Measurements from ENCODE around the gene HOXD3.

The HOXD3 gene

GRCh38 chr2:176149481-176149938, 7.6 kb upstream of the HOXD3 start:
- DNase-seq (ENCODE audit: low read depth): no peak

DNA sequence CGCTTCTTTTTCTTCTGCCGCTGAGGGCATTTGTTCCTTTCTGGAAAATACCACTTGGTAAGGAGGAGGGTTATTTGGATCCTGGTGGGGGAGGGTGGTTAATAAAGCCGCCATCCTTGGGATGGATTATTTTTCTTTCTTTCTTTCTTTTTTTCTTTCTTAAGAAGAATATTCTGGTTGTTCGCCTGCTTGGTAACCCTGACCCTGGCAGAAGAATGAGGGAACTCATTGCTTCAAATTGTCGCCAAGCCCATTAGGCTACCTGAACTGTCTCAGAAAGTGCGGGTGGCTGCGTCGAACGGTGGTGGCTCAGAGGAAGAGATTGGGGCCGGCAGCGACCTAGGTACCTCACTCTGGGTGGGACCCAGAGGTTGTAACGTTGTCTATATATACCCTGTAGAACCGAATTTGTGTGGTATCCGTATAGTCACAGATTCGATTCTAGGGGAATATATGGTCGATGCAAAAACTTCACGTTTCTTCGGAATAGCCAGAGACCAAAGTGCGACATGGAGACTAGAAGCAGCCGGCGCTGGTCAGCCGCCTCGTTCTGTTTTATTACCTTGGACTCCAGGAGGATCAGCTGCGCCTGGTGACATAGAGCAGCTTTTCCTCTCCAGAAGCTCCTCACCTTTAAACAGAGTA, 7.0 kb upstream of the HOXD3 start:
- no peak for DNase-seq (ENCODE audit: low read depth)

GRCh38 chr2:176150584-176151441, 6.3 kb upstream of the HOXD3 start:
- no peak for DNase-seq (ENCODE audit: low read depth)

DNA sequence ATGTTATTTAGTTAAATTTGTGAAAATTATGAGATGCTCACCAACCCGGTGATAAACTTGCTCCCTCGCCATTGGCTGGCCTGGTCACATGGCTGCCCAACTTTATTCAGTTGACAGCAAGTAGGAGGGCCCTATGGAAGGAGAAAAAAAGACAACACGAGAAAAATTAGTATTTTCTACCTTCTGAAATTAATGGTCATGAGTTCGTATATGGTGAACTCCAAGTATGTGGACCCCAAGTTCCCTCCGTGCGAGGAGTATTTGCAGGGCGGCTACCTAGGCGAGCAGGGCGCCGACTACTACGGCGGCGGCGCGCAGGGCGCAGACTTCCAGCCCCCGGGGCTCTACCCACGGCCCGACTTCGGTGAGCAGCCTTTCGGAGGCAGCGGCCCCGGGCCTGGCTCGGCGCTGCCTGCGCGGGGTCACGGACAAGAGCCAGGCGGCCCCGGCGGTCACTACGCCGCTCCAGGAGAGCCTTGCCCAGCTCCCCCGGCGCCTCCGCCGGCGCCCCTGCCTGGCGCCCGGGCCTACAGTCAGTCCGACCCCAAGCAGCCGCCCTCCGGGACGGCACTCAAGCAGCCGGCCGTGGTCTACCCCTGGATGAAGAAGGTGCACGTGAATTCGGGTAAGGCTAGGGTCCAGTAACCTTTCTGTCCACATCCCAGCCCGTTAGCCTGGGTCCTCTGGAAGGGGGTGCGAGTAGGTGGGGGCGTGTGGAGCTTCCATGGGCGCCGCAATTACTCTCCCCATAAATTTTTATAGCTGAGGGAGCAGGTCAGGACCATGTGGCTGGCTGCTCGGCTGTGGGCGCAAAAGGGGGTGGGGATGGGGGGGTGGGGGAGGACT, 5.4 kb upstream of the HOXD3 start, which contains the start of gene HOXD4:
TSS of gene HOXD4 (plus strand) at position 109 of the 846 bp plus-strand sequence. CDS start at position 193, 84 bp downstream.
- no peak for DNase-seq (ENCODE audit: low read depth)

DNA sequence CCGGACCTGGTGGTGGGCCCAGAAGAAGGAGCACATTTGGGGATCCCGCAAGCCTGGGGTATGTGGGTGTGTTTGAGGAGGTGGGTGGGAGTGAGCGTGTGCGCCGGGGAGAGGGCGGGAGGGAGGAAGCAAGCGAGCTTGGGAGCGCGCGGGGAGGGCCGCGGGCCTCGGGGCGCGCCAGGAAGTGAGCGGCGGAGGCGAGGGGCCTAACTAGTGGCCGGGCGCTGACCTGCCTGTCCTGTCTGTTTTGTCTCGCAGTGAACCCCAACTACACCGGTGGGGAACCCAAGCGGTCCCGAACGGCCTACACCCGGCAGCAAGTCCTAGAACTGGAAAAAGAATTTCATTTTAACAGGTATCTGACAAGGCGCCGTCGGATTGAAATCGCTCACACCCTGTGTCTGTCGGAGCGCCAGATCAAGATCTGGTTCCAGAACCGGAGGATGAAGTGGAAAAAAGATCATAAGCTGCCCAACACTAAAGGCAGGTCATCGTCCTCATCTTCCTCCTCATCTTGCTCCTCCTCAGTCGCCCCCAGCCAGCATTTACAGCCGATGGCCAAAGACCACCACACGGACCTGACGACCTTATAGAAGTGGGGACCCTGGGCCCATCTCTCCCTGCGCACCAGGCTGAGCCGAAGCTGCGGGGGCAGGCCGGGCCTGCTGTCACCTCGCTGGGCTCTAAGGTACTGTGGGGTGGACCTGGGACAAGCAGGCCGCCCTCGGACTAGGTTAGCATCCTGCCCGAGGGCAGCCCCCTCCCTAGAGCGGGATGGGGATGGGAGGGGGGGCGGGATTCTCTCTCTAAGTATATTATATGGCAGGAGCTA, 4.5 kb upstream of the HOXD3 start:
- no peak for DNase-seq (ENCODE audit: low read depth)

DNA sequence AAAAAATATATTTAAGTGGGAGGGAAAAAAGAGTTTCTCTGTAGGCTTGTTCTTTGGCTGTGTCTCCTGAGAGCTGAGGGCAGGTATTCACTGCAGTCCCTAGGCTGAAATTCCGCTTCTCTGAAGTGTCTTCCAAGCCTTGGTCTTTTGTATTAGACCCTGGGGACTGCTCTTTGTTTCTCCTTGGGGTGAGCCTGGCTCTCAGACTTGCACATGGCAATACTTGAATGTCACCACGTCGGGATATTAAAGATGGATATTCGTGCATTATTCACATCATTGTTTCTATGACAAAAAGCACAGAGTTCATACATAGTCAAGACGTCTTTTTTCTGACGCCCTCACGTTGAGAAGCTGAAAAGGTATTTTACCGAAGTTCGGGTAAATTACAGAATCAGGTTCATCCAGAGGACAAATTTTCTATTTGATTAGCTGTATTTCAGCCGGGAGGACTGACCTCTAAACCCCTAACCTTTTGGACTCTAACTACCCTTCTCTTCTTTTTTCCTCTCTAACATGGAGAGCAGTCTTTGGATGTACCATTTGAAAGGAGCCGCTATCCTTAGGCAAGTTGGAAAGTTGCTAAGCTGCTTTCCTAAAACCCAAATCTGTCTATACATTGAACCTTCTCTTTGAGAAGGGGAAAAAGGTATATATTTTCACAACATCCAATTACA, 2.4 kb upstream of the HOXD3 start:
- DNase-seq (ENCODE audit: low read depth): no peak

DNA sequence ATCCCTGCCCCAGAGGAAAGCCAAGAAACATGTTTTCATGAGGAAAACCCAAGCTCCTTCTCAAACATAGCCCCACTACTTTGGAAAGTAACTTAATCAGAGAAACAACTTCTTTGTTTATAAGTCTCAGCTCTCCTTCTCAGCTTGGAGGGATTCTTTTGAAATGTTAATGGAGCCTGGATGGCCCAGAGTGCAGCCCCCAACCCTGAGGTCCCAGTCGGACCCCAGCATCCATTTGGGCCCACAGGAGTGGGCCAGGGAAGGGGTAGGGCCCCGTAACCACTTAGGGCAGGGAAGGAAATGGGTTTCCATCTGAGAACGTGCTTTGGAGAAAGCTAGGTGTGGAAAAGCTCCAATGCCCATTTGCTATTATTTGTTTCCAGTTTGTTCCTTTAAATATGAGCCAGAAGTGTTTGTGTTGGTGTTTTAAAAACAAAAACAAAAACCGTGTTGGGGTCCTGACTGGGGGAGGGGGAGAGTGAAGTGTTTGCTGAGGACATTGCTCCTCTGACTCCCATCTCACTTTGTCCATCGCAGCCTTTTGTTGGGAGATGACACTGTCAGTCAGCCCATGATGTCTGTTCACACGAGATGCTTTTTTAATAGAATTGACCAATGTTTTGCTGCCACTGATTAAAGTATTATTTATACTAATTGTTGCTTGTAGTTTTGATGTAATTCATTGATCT, 1.6 kb upstream of the HOXD3 start:
- DNase-seq (ENCODE audit: low read depth): no peak

DNA sequence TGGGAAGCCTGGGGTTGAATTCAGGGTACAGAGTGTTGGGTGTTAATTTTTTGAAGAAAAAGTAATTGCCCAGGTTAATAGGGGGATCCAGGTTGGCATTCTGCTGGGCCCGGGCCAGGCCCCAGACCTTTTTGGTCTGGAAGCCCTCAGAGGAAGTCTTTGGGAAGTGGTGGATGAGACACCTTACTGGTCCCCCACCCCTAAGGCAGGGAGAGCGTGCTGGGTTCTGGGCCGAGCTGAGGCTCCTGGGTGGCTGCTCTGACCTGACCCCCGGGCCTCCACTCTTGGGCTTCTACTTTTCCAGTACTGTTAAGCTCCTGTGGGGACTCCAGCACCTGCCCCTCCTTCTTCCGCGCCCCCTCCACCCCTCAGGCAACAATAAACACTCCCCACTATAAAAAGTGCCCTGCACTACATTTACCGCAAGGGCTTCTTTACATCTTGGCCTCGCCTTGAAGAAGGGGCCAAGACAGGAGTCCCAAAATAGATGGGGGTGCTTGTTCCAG, 753 bp upstream of the HOXD3 start:
- no peak for DNase-seq (ENCODE audit: low read depth)

DNA sequence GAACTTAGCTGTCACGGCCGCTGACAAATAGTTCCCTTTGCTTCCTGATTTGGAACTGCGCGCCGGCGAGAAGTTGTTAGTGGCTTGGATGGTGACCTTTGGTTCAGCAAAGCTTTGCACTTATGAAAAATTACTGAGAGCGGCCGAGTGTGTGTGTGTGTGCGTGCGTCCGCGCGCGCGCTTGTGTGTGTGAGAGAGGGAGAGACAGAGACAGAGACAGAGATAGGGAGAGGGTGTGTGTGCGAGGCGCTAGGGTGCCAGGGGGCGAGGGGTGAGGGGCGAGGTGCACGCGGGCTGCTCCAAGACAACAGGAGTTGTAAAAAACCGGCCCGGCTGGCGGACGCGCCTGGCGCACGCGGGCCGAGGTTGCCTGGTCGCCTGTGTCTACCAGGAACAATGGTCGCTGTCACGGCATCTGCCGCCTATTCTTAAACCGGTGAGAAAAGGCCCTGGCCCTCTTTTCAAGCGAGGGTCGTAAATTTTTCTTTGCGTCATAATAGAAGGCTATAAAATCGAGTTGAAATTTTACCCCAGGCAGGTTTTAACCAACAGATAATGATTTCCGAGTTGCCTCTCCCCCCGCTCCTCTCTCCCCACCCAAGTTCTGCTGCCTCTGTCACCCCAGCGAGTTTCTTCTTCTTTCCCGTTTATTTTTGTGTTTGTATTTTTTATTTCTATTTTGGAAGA, 535 bp downstream of the HOXD3 start:
- no peak for DNase-seq (ENCODE audit: low read depth)

GRCh38 chr2:176158186-176158591, 1.1 kb downstream of the HOXD3 start:
- DNase-seq (ENCODE audit: low read depth): no peak

- DNase-seq (ENCODE audit: low read depth): no peak
Observed at GRCh38 chr2:176158855-176159662, 2.0 kb downstream of the HOXD3 start.

DNA sequence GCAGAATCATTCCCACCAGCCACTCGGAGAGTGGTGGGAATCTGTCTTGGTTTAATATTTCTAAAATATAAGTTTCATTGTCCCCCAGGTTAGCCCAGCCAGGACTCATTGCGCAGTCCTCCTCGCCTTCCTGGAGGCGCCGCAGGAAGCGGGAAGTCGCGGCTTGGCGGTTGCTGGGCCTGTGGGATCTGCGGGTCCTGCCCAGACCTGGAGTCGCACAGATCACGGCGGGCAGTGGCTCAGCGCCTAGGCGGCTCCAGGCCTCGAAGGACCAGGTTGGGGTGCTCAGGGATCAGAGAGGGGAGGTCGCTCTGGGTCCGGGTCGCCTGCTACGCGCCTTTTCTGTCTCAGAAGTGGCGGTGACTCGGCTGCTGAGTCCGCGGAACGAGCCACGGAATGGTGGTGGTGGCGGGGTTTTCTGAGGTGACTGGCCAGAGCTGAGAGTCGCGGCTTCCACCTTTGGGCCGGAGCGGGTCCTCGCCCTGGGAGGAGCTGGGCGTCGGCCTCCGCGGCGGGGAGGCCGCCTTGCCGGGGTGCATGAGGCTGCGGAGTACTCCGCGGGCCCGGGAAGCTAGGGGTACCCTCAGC, 2.6 kb downstream of the HOXD3 start:
- no peak for DNase-seq (ENCODE audit: low read depth)

DNA sequence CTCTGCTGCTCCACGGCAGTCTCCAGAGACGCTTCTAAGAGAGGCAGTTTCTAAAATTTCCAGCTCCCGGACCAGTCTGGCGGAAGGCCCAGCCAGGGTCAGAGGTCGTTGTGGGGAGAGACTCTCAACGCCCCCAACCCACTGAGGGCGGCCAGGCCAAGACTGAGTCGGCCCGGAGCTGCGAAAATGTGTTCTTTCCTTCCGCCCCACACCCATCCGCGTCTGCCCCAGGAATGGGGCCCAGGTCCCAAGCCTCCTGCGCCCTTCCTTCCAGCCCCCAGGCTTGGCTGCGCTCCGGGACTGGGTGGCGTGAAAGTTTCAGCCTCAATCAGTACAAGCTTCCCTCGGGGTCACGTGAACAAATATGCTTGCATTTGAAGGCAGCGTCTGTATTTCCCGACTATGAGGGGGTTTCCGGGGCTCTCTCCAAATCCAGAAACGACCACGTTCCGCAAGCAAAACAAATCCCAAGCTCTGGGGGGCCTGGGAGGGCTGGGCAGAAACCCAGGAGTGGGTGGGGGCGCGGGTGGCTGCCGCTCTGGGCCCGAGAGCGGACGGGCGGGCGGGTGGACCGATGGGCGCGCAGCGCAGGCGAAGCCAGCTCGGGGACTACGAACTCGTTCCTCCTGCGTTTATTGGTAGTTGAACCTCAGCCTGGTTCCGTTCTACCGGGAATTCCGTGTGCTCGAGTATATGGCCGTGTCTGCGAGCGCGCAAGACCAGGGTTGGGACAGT, 3.3 kb downstream of the HOXD3 start:
- no peak for DNase-seq (ENCODE audit: low read depth)

DNA sequence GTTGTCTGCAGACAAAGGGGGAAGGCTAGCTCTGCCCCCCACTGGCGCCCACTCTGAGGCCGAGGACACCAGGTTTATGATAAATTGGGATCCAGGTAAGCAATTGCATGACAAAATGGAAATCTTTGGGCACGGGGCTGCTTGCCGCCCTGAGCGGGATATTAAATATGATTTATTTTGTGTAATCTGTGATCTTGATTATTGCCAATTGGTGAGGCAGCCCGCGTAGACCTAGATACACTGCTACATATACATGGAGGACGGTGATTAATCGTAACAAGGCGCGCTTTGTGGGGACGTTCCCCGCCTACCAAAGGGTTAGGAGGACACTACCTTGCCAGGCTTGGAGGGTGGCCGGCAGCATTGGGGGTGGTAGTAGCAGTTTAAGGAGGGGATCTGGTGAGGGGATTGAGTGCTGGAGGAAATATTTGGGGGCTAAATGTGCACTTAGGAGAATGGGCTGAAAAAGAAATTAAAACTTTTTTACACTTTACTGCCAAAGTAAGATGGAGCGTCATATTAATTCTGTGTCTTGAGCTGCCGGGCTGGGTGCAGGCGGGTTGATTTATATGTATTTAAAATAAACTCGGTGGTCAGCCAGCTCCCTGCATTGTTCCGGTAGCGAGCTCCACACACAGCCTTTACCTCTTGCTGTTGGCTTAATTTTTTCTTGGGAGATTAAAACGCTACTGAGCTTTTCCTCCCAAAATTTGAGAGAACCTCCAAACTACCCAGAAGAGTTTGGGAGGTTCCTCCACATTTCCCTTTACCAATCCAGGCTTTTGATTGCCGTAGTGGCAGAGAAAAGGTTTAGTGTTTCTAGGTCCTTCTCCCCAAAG, 4.1 kb downstream of the HOXD3 start:
- no peak for DNase-seq (ENCODE audit: low read depth)

DNA sequence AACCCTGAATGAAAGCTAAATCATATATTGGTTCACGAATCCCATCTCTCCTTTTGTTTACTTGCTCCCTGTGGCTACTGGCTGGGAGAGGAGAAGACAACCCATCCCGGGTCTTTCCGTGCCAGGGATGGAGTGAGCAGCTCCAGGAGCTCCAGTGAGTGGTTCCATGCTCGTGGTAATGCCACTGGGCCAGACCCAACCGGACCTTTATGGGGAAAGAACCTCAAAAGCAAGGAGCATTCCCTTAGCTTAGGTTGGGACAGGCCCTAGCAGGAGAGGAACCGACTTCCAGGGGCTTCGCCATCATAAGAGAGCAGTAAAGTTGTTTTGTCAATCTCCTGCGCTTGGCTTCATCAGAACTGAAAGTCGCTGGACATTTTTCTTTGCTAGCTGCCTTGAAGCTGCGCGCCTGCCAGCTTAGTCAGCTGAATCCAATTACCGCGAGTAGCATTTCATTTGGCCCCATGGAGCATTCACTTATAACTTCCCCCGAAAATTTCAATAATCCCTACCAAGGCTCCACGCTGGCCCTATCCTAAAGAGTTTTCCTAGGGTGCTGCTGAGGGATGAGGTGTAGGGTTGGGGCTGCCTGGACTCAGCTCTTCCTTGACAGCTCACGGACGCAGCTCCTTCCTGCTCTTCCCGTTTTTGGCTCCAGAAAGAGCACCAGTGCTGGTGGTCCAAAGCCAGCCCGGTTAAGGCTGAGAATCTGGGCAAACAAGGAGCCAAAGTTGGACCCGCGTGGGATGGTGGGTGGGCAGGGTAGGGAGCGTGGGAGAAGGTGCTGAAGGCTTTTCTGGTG, 4.9 kb downstream of the HOXD3 start:
- DNase-seq (ENCODE audit: low read depth): no peak
